HepG2 (cell line): Measurements from ENCODE around the gene OR51G1. TPM values are rescaled to one million over a fixed set of nuclear protein-coding genes. Genes with fewer than 3 reads are reported as not detected.

Source experiments
- ATAC-seq: fragments of 200-7000 bp; cut with Tn5 transposase; 3 replicates; pipeline ENCODE4 v1.9.1; 2020; ENCODE audit warnings: mild to moderate bottlenecking, moderate library complexity
- BruUV-seq: library from RNA; stranded (reverse); fragments of 400-500 nt; replicated peaks from 2 replicates; lab custom pipeline; 2021; lab: Mats Ljungman, UMichigan
- CTCF ChIA-PET: fragments of 300-600 bp; formaldehyde crosslinking; extraction: SDS; loops from one replicate; lab custom pipeline; 2021; ENCODE audit warnings: low total read pairs, inconsistent platforms, low intra/inter-chr PET ratio; lab: Yijun Ruan, JAX
- POLR2A ChIA-PET: fragments of 350-600 bp; sonication (Branson Sonifier 250); formaldehyde crosslinking; loops from one replicate; lab custom pipeline; 2020; ENCODE audit warnings: antibody characterized with exemption, inconsistent platforms; lab: Yijun Ruan, JAX
- DNase-seq: peaks from one replicate; pipeline ENCODE4 v3.0.0-alpha.2; 2015; ENCODE audit warnings: low spot score
- FAIRE-seq: peaks from 3 replicates; lab custom pipeline; 2011; peaks lifted over from hg19 to GRCh38; lab: Jason Lieb, UNC
- H2AFZ ChIP-seq: one replicate; pipeline ENCODE4 v1.6.1; 2011; ENCODE audit warnings: low read length, inconsistent platforms
- H3K27ac ChIP-seq: fragments of 300-600 bp; 3 replicates; pipeline ENCODE4 v1.8.0; 2011; ENCODE audit warnings: mixed run types, mild to moderate bottlenecking, mixed read lengths, low read length, inconsistent platforms; ENCODE audit not compliant: insufficient read depth; ENCODE audit errors: extremely low read length
- H3K27me3 ChIP-seq, 2 experiments: fragments of 200-600 bp in 1 of 2; 2 replicates in 1 of 2; 3 replicates in 1 of 2; pipeline versions ENCODE4 v1.6.0 to v1.8.0; 2011; ENCODE audit warnings: low read length in 2 of 2, mild to moderate bottlenecking in 2 of 2, moderate library complexity in 2 of 2, inconsistent platforms in 1 of 2; ENCODE audit not compliant: insufficient read depth in 2 of 2, control insufficient read depth in 1 of 2
- H3K36me3 ChIP-seq, 2 experiments: fragments of 200-600 bp in 1 of 2; replicated peaks in 1 of 2; 2 replicates in 1 of 2; 3 replicates in 1 of 2; pipeline versions ENCODE4 v1.5.1 to v1.8.0; 2011; ENCODE audit warnings: low read length in 2 of 2, inconsistent platforms in 1 of 2; ENCODE audit not compliant: insufficient read depth in 2 of 2, control insufficient read depth in 1 of 2
- H3K4me1 ChIP-seq: 2 replicates; pipeline ENCODE4 v1.5.1; 2012; ENCODE audit warnings: low read length, inconsistent platforms; ENCODE audit not compliant: insufficient read depth
- H3K4me2 ChIP-seq: 2 replicates; pipeline ENCODE4 v1.6.0; 2011; ENCODE audit warnings: low read depth, low read length, inconsistent platforms
- H3K4me3 ChIP-seq, 3 experiments: fragments of 200-600 bp in 1 of 3; sonication (generic), shearing (Covaris generic) in 1 of 3; replicated peaks in 1 of 3; 2 replicates each; pipeline ENCODE4 v1.5.1; 2011 to 2016; ENCODE audit warnings: low read length in 3 of 3, inconsistent platforms in 2 of 3, low read depth in 2 of 3, mild to moderate bottlenecking in 2 of 3, control low read depth in 1 of 3, mixed read lengths in 1 of 3; ENCODE audit not compliant: insufficient read depth in 1 of 3
- H3K79me2 ChIP-seq: one replicate; pipeline ENCODE4 v1.6.1; 2011; ENCODE audit warnings: low read length, inconsistent platforms; ENCODE audit not compliant: insufficient read depth
- H3K9ac ChIP-seq: 2 replicates; pipeline ENCODE4 v1.6.0; 2011; ENCODE audit warnings: mild to moderate bottlenecking, low read depth, low read length, inconsistent platforms; ENCODE audit not compliant: insufficient read depth
- H3K9me3 ChIP-seq: 2 replicates; pipeline ENCODE4 v1.5.1; 2012; ENCODE audit warnings: mild to moderate bottlenecking, low read length
- H4K20me1 ChIP-seq: 2 replicates; pipeline ENCODE4 v1.6.0; 2011; ENCODE audit warnings: inconsistent platforms, mild to moderate bottlenecking, low read length, moderate library complexity; ENCODE audit not compliant: insufficient read depth
- NFE2L1 ChIP-seq: sonication (generic); formaldehyde crosslinking; IDR thresholded peaks from 2 replicates; pipeline ENCODE4 v1.4.0; 2020; ENCODE audit warnings: missing genetic modification reagents, mild to moderate bottlenecking, borderline replicate concordance
- ZZZ3 ChIP-seq: sonication (generic); formaldehyde crosslinking; IDR thresholded peaks from 2 replicates; pipeline ENCODE4 v1.4.0; 2020; ENCODE audit warnings: missing genetic modification reagents, mild to moderate bottlenecking, borderline replicate concordance
- WGBS: methylation state at CpG from one replicate; pipeline ENCODE4 v1.1.6; 2017; ENCODE audit warnings: low lambda C conversion rate; 5-methylcytosine and 5-hydroxymethylcytosine counted together
- in situ Hi-C: cut with HindIII; loops from 2 replicates; pipeline ENCODE4 v1.10.0; 2017; ENCODE audit warnings: low pct_unique_long_range_greater_than_20kb; ENCODE audit not compliant: extremely low pct_ligation_motif_present
- intact Hi-C: fragments of 100-400 bp; cut with micrococcal nuclease; formaldehyde crosslinking; loops from one replicate; pipeline ENCODE4 v1.10.0; 2022; ENCODE audit not compliant: unreplicated experiment
- polyA plus RNA-seq, 8 experiments: library from polyadenylated mRNA; depleted of rRNA in 3 of 8; stranded (reverse) in 7 of 8; unstranded in 1 of 8; fragments of >200 nt; fragmentation: Illumina TruSeq in 4 of 8; extraction: Trizol in 4 of 8; gene quantifications; 2 replicates each; pipeline versions ENCODE4 v1.2.1 to v1.2.3, GENCODE V29; 2011 to 2016; ENCODE audit warnings: low read depth in 4 of 8, missing spikeins in 1 of 8, mixed read lengths in 1 of 8; ENCODE audit not compliant: insufficient read depth in 1 of 8
- total RNA-seq, 5 experiments: library from RNA; depleted of rRNA; stranded (reverse); fragments of >200 nt; fragmentation: Illumina TruSeq; extraction: Trizol; gene quantifications; 2 replicates each; pipeline ENCODE4 v1.2.3, GENCODE V29; 2016; ENCODE audit warnings: low read depth in 1 of 5

The OR51G1 gene
- total and polyA plus RNA-seq, 2 of the 13 experiments (the other 11 are each of a cell fraction or from before 2014, with no cell fraction given) = not detected

GRCh38 chr11:4881188-4881587 is 43.0 kb downstream of the OR51G1 start:
- DNase-seq (no peak), FAIRE-seq (no peak), ATAC-seq (no peak)
- H3K36me3 ChIP-seq = no peaks in the 10 kb centered on the region
- 0% methylated on average over 4 of the region's 4 CpGs for WGBS
- ChIA-PET CTCF (no interaction called here), POLR2A (no interaction called here)
- in situ Hi-C loops = no loop called here
- H3K27me3 ChIP-seq = peaks cover 0 to 3% of the 10 kb centered on the region in 2 experiments; a peak in 1 of 5 replicates
- H3K9me3 ChIP-seq = no peaks in the 10 kb centered on the region
- H3K79me2 ChIP-seq = no peaks in the 10 kb centered on the region
- no peak overlapping the region for H3K4me3 ChIP-seq
- intact Hi-C loops = no loop called here
- no peak overlapping the region for H3K27ac ChIP-seq
- no TSS peak for BruUV-seq
- no peak for TF ChIP-seq ZZZ3 (CRISPR knock-in tag)
- no peak for TF ChIP-seq NFE2L1 (CRISPR knock-in tag)
- no peak overlapping the region for H3K4me2 ChIP-seq
- no peak overlapping the region for H2AFZ ChIP-seq
- no peaks in the 10 kb centered on the region for H4K20me1 ChIP-seq
- H3K4me1 ChIP-seq = no peaks in the 10 kb centered on the region
- no peak overlapping the region for H3K9ac ChIP-seq

Other genes with a start within 250 kb of the OR51G1 start
- not detected in 2 replicates for gene OR51E2, start 226.5 kb downstream of the OR51G1 start, total RNA-seq (2016; rRNA removed; fragmentation: Illumina TruSeq; extraction: Trizol)
- not detected in 2 replicates for gene OR51E2, start 226.5 kb downstream of the OR51G1 start, polyA plus RNA-seq (2011; rRNA removed)
- not detected in 2 replicates for gene MMP26, start 219.6 kb downstream of the OR51G1 start, total RNA-seq (2016; rRNA removed; fragmentation: Illumina TruSeq; extraction: Trizol)
- not detected in 2 replicates for gene MMP26, start 219.6 kb downstream of the OR51G1 start, polyA plus RNA-seq (2011; rRNA removed)
- gene OR51F1, start 154.4 kb downstream of the OR51G1 start, total RNA-seq (2016; rRNA removed; fragmentation: Illumina TruSeq; extraction: Trizol) = not detected in 2 replicates
- gene OR51F1, start 154.4 kb downstream of the OR51G1 start, polyA plus RNA-seq (2011; rRNA removed) = not detected in 2 replicates
- not detected in 2 replicates for gene OR52R1, start 120.0 kb downstream of the OR51G1 start, total RNA-seq (2016; rRNA removed; fragmentation: Illumina TruSeq; extraction: Trizol)
- not detected in 2 replicates for gene OR52R1, start 120.0 kb downstream of the OR51G1 start, polyA plus RNA-seq (2011; rRNA removed)
- not detected in 2 replicates for gene OR51F2, start 103.0 kb downstream of the OR51G1 start, total RNA-seq (2016; rRNA removed; fragmentation: Illumina TruSeq; extraction: Trizol)
- not detected in 2 replicates for gene OR51F2, start 103.0 kb downstream of the OR51G1 start, polyA plus RNA-seq (2011; rRNA removed)
- not detected in 2 replicates for gene OR51S1, start 75.1 kb downstream of the OR51G1 start, total RNA-seq (2016; rRNA removed; fragmentation: Illumina TruSeq; extraction: Trizol)
- not detected in 2 replicates for gene OR51S1, start 75.1 kb downstream of the OR51G1 start, polyA plus RNA-seq (2011; rRNA removed)
- not detected in 2 replicates for gene OR51T1, start 42.4 kb downstream of the OR51G1 start, total RNA-seq (2016; rRNA removed; fragmentation: Illumina TruSeq; extraction: Trizol)
- not detected in 2 replicates for gene OR51T1, start 42.4 kb downstream of the OR51G1 start, polyA plus RNA-seq (2011; rRNA removed)
- gene OR51A7, start 20.6 kb downstream of the OR51G1 start, total RNA-seq (2016; rRNA removed; fragmentation: Illumina TruSeq; extraction: Trizol) = not detected in 2 replicates
- gene OR51A7, start 20.6 kb downstream of the OR51G1 start, polyA plus RNA-seq (2011; rRNA removed) = not detected in 2 replicates
- not detected in 2 replicates for gene OR51G2, start 5.0 kb downstream of the OR51G1 start, total RNA-seq (2016; rRNA removed; fragmentation: Illumina TruSeq; extraction: Trizol)
- gene OR51G2, start 5.0 kb downstream of the OR51G1 start, polyA plus RNA-seq (2011; rRNA removed) = not detected in 2 replicates
- not detected in 2 replicates for gene OR51A4, start 23.3 kb upstream of the OR51G1 start, total RNA-seq (2016; rRNA removed; fragmentation: Illumina TruSeq; extraction: Trizol)
- gene OR51A4, start 23.3 kb upstream of the OR51G1 start, polyA plus RNA-seq (2011; rRNA removed) = not detected in 2 replicates
- not detected in 2 replicates for gene OR51A2, start 31.4 kb upstream of the OR51G1 start, total RNA-seq (2016; rRNA removed; fragmentation: Illumina TruSeq; extraction: Trizol)
- not detected in 2 replicates for gene OR51A2, start 31.4 kb upstream of the OR51G1 start, polyA plus RNA-seq (2011; rRNA removed)
- gene OR51L1, start 70.5 kb upstream of the OR51G1 start, total RNA-seq (2016; rRNA removed; fragmentation: Illumina TruSeq; extraction: Trizol) = not detected in 2 replicates
- gene OR51L1, start 70.5 kb upstream of the OR51G1 start, polyA plus RNA-seq (2011; rRNA removed) = not detected in 2 replicates
- not detected in 2 replicates for gene OR52J3, start 122.2 kb upstream of the OR51G1 start, total RNA-seq (2016; rRNA removed; fragmentation: Illumina TruSeq; extraction: Trizol)
- gene OR52J3, start 122.2 kb upstream of the OR51G1 start, polyA plus RNA-seq (2011; rRNA removed) = not detected in 2 replicates
- not detected in 2 replicates for gene OR52E2, start 135.3 kb upstream of the OR51G1 start, total RNA-seq (2016; rRNA removed; fragmentation: Illumina TruSeq; extraction: Trizol)
- gene OR52E2, start 135.3 kb upstream of the OR51G1 start, polyA plus RNA-seq (2011; rRNA removed) = not detected in 2 replicates
- not detected in 2 replicates for gene OR52E1, start 145.2 kb upstream of the OR51G1 start, total RNA-seq (2016; rRNA removed; fragmentation: Illumina TruSeq; extraction: Trizol)
- gene OR52E1, start 145.2 kb upstream of the OR51G1 start, polyA plus RNA-seq (2011; rRNA removed) = not detected in 2 replicates
- gene OR52A5, start 214.0 kb upstream of the OR51G1 start, total RNA-seq (2016; rRNA removed; fragmentation: Illumina TruSeq; extraction: Trizol) = not detected in 2 replicates
- not detected in 2 replicates for gene OR52A5, start 214.0 kb upstream of the OR51G1 start, polyA plus RNA-seq (2011; rRNA removed)
- gene OR52A1, start 230.4 kb upstream of the OR51G1 start, total RNA-seq (2016; rRNA removed; fragmentation: Illumina TruSeq; extraction: Trizol) = not detected in 2 replicates
- gene OR52A1, start 230.4 kb upstream of the OR51G1 start, polyA plus RNA-seq (2011; rRNA removed) = not detected in 2 replicates